Naive thymus-derived CD4-positive, alpha-beta T cell (primary cell): ENCODE measurements around the gene LCE1C. TPM values are rescaled to one million over a fixed set of nuclear protein-coding genes. Genes with fewer than 3 reads are reported as not detected.

ENCODE experiments used
- ATAC-seq: fragments of 150-1000 bp; cut with Tn5 transposase; 2 replicates; pipeline ENCODE4 v1.10.0; 2021; ENCODE audit warnings: mild to moderate bottlenecking, moderate library complexity
- CTCF ChIA-PET: fragments of 350-600 bp; sonication (Branson Sonifier 250); formaldehyde crosslinking; loops from one replicate; lab custom pipeline; 2021; ENCODE audit warnings: antibody characterized with exemption; lab: Charles Lee
- POLR2A ChIA-PET: fragments of 350-600 bp; sonication (Branson Sonifier 250); formaldehyde crosslinking; loops from one replicate; lab custom pipeline; 2021; ENCODE audit warnings: antibody characterized with exemption, inconsistent platforms; lab: Charles Lee
- DNase-seq, 9 donors: peaks; one replicate each; pipeline versions ENCODE4 v3.0.0 to v3.0.0-alpha.2; 2020 to 2022; ENCODE audit warnings: mixed read lengths in 1 of 9
- H3K27ac ChIP-seq: one replicate; pipeline ENCODE4 v1.7.0; 2013; ENCODE audit warnings: mild to moderate bottlenecking, low read depth, low read length, moderate library complexity
- H3K27me3 ChIP-seq, 2 donors: one replicate each; pipeline ENCODE4 v1.7.0; 2013; ENCODE audit warnings: low read length in 2 of 2, mild to moderate bottlenecking in 2 of 2, moderate library complexity in 2 of 2; ENCODE audit not compliant: control insufficient read depth in 2 of 2, insufficient read depth in 2 of 2
- H3K36me3 ChIP-seq, 3 experiments: 1 replicate in 2 of 3; 2 replicates in 1 of 3; pipeline ENCODE4 v1.7.0; 2013; ENCODE audit warnings: low read length in 3 of 3, mild to moderate bottlenecking in 3 of 3, moderate library complexity in 1 of 3; ENCODE audit not compliant: insufficient read depth in 3 of 3, control insufficient read depth in 2 of 3
- H3K4me1 ChIP-seq, 2 donors: one replicate each; pipeline ENCODE4 v1.7.0; 2013; ENCODE audit warnings: low read length in 2 of 2, mild to moderate bottlenecking in 2 of 2, moderate library complexity in 1 of 2; ENCODE audit not compliant: control insufficient read depth in 2 of 2, insufficient read depth in 2 of 2
- H3K4me3 ChIP-seq: 2 replicates; pipeline ENCODE4 v1.7.0; 2013; ENCODE audit warnings: mild to moderate bottlenecking, low read length
- H3K9me3 ChIP-seq, 3 experiments: 1 replicate in 2 of 3; 2 replicates in 1 of 3; pipeline ENCODE4 v1.7.0; 2013; ENCODE audit warnings: low read length in 3 of 3; ENCODE audit not compliant: control insufficient read depth in 2 of 3
- H3K27ac Mint-ChIP-seq, 9 donors: one replicate each; pipeline ENCODE4 v1.8.0; 2020 to 2022; ENCODE audit warnings: mixed read lengths in 9 of 9, mild to moderate bottlenecking in 8 of 9, moderate library complexity in 5 of 9, inconsistent platforms in 2 of 9
- H3K27me3 Mint-ChIP-seq, 5 donors: one replicate each; pipeline ENCODE4 v1.8.0; 2021 to 2022; ENCODE audit warnings: mixed read lengths in 5 of 5, mild to moderate bottlenecking in 1 of 5
- H3K36me3 Mint-ChIP-seq, 5 donors: one replicate each; pipeline ENCODE4 v1.8.0; 2020 to 2022; ENCODE audit warnings: mixed read lengths in 5 of 5, mild to moderate bottlenecking in 3 of 5, inconsistent platforms in 1 of 5
- H3K4me1 Mint-ChIP-seq, 7 donors: one replicate each; pipeline ENCODE4 v1.8.0; 2020 to 2022; ENCODE audit warnings: mixed read lengths in 7 of 7, mild to moderate bottlenecking in 3 of 7, inconsistent platforms in 1 of 7
- H3K4me3 Mint-ChIP-seq, 10 donors: one replicate each; pipeline ENCODE4 v1.8.0; 2020 to 2022; ENCODE audit warnings: mild to moderate bottlenecking in 10 of 10, mixed read lengths in 10 of 10, moderate library complexity in 6 of 10, inconsistent platforms in 2 of 10
- H3K9me3 Mint-ChIP-seq, 11 donors: one replicate each; pipeline ENCODE4 v1.8.0; 2020 to 2022; ENCODE audit warnings: mixed read lengths in 11 of 11, mild to moderate bottlenecking in 4 of 11, inconsistent platforms in 1 of 11, moderate library complexity in 1 of 11
- intact Hi-C, 2 donors: fragments of 100-400 bp; cut with micrococcal nuclease; formaldehyde crosslinking; loops; one replicate each; pipeline ENCODE4 v1.15.1; 2023
- polyA plus RNA-seq, 2 donors: library from polyadenylated mRNA; unstranded; fragments of 300-500 nt; fragmentation: Illumina TruSeq; gene quantifications; one replicate each; pipeline ENCODE4 v1.2.3, GENCODE V29; 2021
- total RNA-seq, 6 experiments: library from RNA in 5 of 6; stranded (reverse) in 5 of 6; gene quantifications; 1 replicate in 5 of 6; 2 replicates in 1 of 6; pipeline ENCODE4 v1.2.3 and lab custom pipeline; 2021 to 2026

LCE1C gene
- total and polyA plus RNA-seq, 7 experiments from 2014 or later: not detected

DNA sequence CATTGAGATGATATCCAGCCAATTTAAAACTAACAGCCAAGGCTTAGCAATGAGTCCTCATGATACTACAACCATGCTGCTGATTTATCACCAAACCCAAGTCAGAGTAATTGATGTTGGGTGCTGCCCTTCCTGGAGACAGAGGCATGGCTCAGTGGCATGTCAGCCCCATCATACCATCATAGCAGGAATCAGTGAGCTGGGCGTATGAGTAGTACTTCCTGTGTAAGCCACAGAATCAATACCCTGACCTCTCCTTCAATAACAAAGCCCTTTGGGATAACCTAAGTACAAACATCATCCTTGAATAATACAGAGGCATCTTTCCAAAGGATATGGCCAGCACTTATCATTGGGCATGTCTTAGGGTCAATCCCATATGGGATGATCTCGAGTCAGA lies 23.4 kb downstream of the LCE1C start:
- Mint-ChIP-seq H3K9me3 (peaks cover 0 to 3% (median 0%) of the 10 kb centered on the region in 11 donors), H3K27ac (no peak overlapping the region), H3K27me3 (peaks cover 19 to 74% (median 60%) of the 10 kb centered on the region in 5 donors), H3K4me3 (no peak overlapping the region), H3K36me3 (no peaks in the 10 kb centered on the region), H3K4me1 (no peaks in the 10 kb centered on the region)
- DNase-seq (no peak), ATAC-seq (no peak)
- Histone ChIP-seq H3K36me3 (no peaks in the 10 kb centered on the region), H3K4me3 (no peak overlapping the region), H3K27ac (no peak overlapping the region), H3K9me3 (no peaks in the 10 kb centered on the region), H3K4me1 (no peaks in the 10 kb centered on the region), H3K27me3 (no peaks in the 10 kb centered on the region)
- CTCF ChIA-PET: no interaction called here
- intact Hi-C loops: no loop called here
- POLR2A ChIA-PET: no interaction called here

GRCh38 chr1:152777510-152778137 lies 28.8 kb downstream of the LCE1C start:
- Histone ChIP-seq H3K27me3 (no peaks in the 10 kb centered on the region), H3K4me3 (no peak overlapping the region), H3K36me3 (no peaks in the 10 kb centered on the region), H3K4me1 (no peaks in the 10 kb centered on the region), H3K9me3 (no peaks in the 10 kb centered on the region), H3K27ac (no peak overlapping the region)
- CTCF ChIA-PET: no interaction called here
- POLR2A ChIA-PET: no interaction called here
- H3K9me3 Mint-ChIP-seq: peaks cover 0 to 11% (median 2%) of the 10 kb centered on the region in 11 donors
- H3K27me3 Mint-ChIP-seq: peaks cover 6 to 62% (median 44%) of the 10 kb centered on the region in 5 donors
- H3K4me1 Mint-ChIP-seq: no peaks in the 10 kb centered on the region
- no peak overlapping the region for H3K4me3 Mint-ChIP-seq
- DNase-seq (no peak), ATAC-seq (no peak)
- no peak overlapping the region for H3K27ac Mint-ChIP-seq
- intact Hi-C loops: no loop called here
- no peaks in the 10 kb centered on the region for H3K36me3 Mint-ChIP-seq

DNA sequence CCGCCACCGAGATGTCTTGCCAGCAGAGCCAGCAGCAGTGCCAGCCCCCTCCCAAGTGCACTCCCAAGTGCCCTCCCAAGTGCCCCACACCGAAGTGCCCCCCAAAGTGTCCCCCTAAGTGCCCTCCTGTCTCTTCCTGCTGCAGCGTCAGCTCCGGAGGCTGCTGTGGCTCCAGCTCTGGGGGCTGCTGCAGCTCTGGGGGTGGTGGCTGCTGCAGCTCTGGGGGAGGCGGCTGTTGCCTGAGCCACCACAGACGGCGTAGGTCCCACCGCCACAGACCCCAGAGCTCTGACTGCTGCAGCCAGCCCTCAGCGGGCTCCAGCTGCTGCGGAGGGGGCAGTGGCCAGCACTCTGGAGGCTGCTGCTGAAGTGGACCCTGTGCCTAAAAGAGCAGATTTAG lies 30.1 kb downstream of the LCE1C start:
- POLR2A ChIA-PET: no interaction called here
- H3K9me3 ChIP-seq: no peaks in the 10 kb centered on the region
- H3K4me1 ChIP-seq: no peaks in the 10 kb centered on the region
- H3K36me3 ChIP-seq: no peaks in the 10 kb centered on the region
- DNase-seq (no peak), ATAC-seq (no peak)
- H3K27ac ChIP-seq: no peak overlapping the region
- Mint-ChIP-seq H3K9me3 (peaks cover 0 to 11% (median 3%) of the 10 kb centered on the region in 11 donors), H3K4me3 (no peak overlapping the region), H3K36me3 (no peaks in the 10 kb centered on the region), H3K4me1 (no peaks in the 10 kb centered on the region), H3K27me3 (peaks cover 6 to 53% (median 37%) of the 10 kb centered on the region in 5 donors), H3K27ac (no peak overlapping the region)
- CTCF ChIA-PET: no interaction called here
- intact Hi-C loops: no loop called here
- H3K4me3 ChIP-seq: no peak overlapping the region
- no peaks in the 10 kb centered on the region for H3K27me3 ChIP-seq

DNA sequence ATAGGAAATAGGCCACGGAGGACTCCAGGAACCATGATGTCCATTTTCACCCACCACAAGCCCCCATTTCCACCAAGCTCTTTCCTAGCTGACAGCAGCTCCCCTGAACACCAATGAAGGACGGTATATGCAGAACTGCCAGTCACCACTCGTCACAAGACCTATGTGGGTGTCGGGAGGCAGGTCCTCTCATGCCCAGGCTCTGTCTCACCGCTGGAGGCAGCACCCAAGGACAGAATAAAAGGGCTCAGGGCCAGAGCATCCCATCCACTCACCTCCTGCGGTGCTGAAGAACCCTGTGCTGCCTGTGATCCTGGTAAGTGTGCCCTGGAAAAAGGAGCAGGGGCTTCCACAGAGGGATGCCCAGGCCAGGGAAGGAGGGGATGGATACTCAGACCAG lies 31.6 kb downstream of the LCE1C start, which contains the start of gene LCE1F:
Gene LCE1F, plus strand, starts transcription at position 266 of the 400 bp plus-strand sequence. CDS start 1,232 bp downstream, outside the sequence.
- H3K4me3 ChIP-seq: no peak within 1 kb of the TSS
- no peak for DNase-seq
- ATAC-seq: no peak
- no peaks in the 10 kb centered on the region for H3K4me1 ChIP-seq
- Mint-ChIP-seq H3K27me3 (peaks cover 4 to 47% (median 33%) of the 10 kb centered on the region in 5 donors), H3K9me3 (peaks cover 0 to 11% (median 3%) of the 10 kb centered on the region in 11 donors), H3K27ac (no peak within 1 kb of the TSS), H3K4me1 (no peaks in the 10 kb centered on the region), H3K4me3 (no peak within 1 kb of the TSS), H3K36me3 (no peaks in the 10 kb centered on the region)
- POLR2A ChIA-PET: no interaction called here
- H3K36me3 ChIP-seq: no peaks in the 10 kb centered on the region
- no peaks in the 10 kb centered on the region for H3K27me3 ChIP-seq
- H3K9me3 ChIP-seq: no peaks in the 10 kb centered on the region
- no peak within 1 kb of the TSS for H3K27ac ChIP-seq
- CTCF ChIA-PET: no interaction called here
- intact Hi-C loops: no loop called here

DNA sequence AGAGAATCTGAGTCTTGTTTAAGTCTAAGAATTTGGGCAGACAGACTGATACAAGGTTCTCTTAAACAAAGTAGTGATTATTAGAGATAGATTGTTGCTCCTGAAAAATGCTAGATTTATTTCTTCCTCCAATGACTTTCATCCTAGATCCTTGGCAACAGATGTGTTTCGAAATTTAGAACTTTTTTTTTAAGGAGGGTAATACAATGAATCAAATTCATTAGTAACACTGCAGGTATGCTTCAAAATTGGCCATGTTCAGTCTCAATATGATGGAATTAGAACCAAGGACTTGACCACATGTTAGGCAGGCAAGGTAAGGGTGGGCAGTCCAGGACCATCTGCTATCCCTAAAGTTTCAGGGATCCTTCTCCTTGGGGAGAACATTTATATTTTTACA lies 36.0 kb downstream of the LCE1C start:
- Mint-ChIP-seq H3K4me3 (no peak overlapping the region), H3K36me3 (peaks cover 0 to 2% (median 0%) of the 10 kb centered on the region in 5 donors), H3K9me3 (peaks cover 0 to 11% (median 3%) of the 10 kb centered on the region in 11 donors), H3K4me1 (no peaks in the 10 kb centered on the region), H3K27me3 (peaks cover 0 to 34% (median 21%) of the 10 kb centered on the region in 5 donors), H3K27ac (no peak overlapping the region)
- ATAC-seq (no peak), DNase-seq (no peak)
- ChIA-PET CTCF (no interaction called here), POLR2A (no interaction called here)
- Histone ChIP-seq H3K4me1 (no peaks in the 10 kb centered on the region), H3K9me3 (no peaks in the 10 kb centered on the region), H3K27ac (no peak overlapping the region), H3K4me3 (no peak overlapping the region), H3K27me3 (no peaks in the 10 kb centered on the region), H3K36me3 (no peaks in the 10 kb centered on the region)
- intact Hi-C loops: no loop called here

DNA sequence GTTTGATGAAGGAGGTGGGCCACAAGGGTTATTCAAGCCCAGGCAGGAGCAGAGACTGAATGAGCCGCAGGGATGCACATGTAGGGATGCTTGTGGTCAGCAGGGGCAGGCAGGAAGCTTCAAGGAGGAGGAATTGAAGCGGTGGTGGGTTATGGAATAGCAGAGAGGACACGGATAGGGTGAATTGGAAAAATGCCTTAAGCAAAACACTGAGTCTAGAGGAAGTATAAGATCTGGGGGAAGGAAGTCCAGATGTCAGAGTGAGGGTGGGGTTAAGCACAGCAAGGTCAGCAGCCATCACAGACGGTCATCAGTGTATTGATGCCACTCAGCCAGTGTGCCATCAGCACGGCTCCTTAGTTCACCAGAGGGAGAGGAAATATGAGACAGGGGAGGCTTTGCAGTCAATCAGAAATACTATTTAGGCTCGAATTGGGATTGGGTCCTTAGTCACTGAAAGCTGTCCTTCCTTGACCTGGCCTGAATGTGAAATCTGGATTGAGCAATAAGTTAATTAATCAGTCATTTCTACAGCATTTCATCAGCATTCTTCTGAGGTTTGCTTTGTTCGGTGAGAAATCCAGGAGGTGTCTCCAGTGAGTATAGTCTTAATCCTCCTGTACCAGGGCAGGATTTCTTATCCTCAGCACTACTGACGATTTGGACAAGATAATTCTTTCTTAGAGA lies 37.5 kb downstream of the LCE1C start:
- DNase-seq (no peak), ATAC-seq (no peak)
- Histone ChIP-seq H3K4me3 (no peak overlapping the region), H3K36me3 (no peaks in the 10 kb centered on the region), H3K27ac (no peak overlapping the region), H3K9me3 (no peaks in the 10 kb centered on the region), H3K27me3 (no peaks in the 10 kb centered on the region), H3K4me1 (no peaks in the 10 kb centered on the region)
- no peak overlapping the region for H3K4me3 Mint-ChIP-seq
- no peaks in the 10 kb centered on the region for H3K4me1 Mint-ChIP-seq
- H3K27me3 Mint-ChIP-seq: peaks cover 0 to 30% (median 14%) of the 10 kb centered on the region in 5 donors
- H3K36me3 Mint-ChIP-seq: peaks cover 0 to 3% (median 0%) of the 10 kb centered on the region in 5 donors
- intact Hi-C loops: no loop called here
- peaks cover 0 to 7% (median 2%) of the 10 kb centered on the region in 11 donors for H3K9me3 Mint-ChIP-seq
- ChIA-PET POLR2A (no interaction called here), CTCF (no interaction called here)
- no peak overlapping the region for H3K27ac Mint-ChIP-seq
